Epithelial cell of proximal tubule (primary cell): ENCODE results near the gene HDAC4. TPM values are rescaled to one million over a fixed set of nuclear protein-coding genes. Genes with fewer than 3 reads are reported as not detected.

Experiments
- DNase-seq: peaks from one replicate; pipeline ENCODE4 v3.0.0-alpha.2; 2011; ENCODE audit warnings: low read depth
- H3K4me3 ChIP-seq: 2 replicates; pipeline ENCODE4 v1.5.1; 2011; ENCODE audit warnings: low read depth, mild to moderate bottlenecking, low read length
- CTCF ChIP-seq: conservative IDR thresholded peaks from 2 replicates; pipeline ENCODE4 v1.5.1; 2012; ENCODE audit warnings: low read depth, mild to moderate bottlenecking, low read length
- total RNA-seq: library from RNA; depleted of rRNA; stranded (reverse); fragments of >200 nt; gene quantifications from 2 replicates; pipeline ENCODE4 v1.2.3, GENCODE V29; 2015

The HDAC4 gene
- total RNA-seq, 1 donor from 2014 or later = 23.2 TPM

- no peak overlapping the region for H3K4me3 ChIP-seq
- no peak for DNase-seq
- TF ChIP-seq CTCF = no peak
Measured at GRCh38 chr2:239310401-239311061, 90.3 kb downstream of the HDAC4 start.

GRCh38 chr2:239309398-239310245 is 91.2 kb downstream of the HDAC4 start:
- DNase-seq = no peak
- no peak overlapping the region for H3K4me3 ChIP-seq
- TF ChIP-seq CTCF = no peak

- H3K4me3 ChIP-seq = no peak overlapping the region
- no peak for TF ChIP-seq CTCF
- DNase-seq = no peak
Measured at GRCh38 chr2:239308661-239309397, 92.0 kb downstream of the HDAC4 start.

GRCh38 chr2:239307921-239308613 is 92.8 kb downstream of the HDAC4 start:
- DNase-seq = no peak
- TF ChIP-seq CTCF = no peak
- no peak overlapping the region for H3K4me3 ChIP-seq

GRCh38 chr2:239307221-239307569 is 93.6 kb downstream of the HDAC4 start:
- H3K4me3 ChIP-seq = no peak overlapping the region
- no peak for DNase-seq
- no peak for TF ChIP-seq CTCF

GRCh38 chr2:239306274-239307220 is 94.3 kb downstream of the HDAC4 start:
- no peak for DNase-seq
- no peak overlapping the region for H3K4me3 ChIP-seq
- no peak for TF ChIP-seq CTCF
